K562 (cell line): Measurements from ENCODE around the gene EMC6. TPM values are rescaled to one million over a fixed set of nuclear protein-coding genes. Genes with fewer than 3 reads are reported as not detected.

Experiments used
- ATAC-seq: fragments of 200-7000 bp; cut with Tn5 transposase; 3 replicates; pipeline ENCODE4 v1.9.1; 2020; ENCODE audit warnings: moderate library complexity
- BruUV-seq: library from RNA; stranded (reverse); fragments of 400-500 nt; replicated peaks from 2 replicates; lab custom pipeline; 2021; lab: Mats Ljungman, UMichigan
- CTCF ChIA-PET: fragments of 300-600 bp; formaldehyde crosslinking; extraction: SDS; loops from one replicate; lab custom pipeline; 2021; ENCODE audit warnings: low intra/inter-chr PET ratio; lab: Yijun Ruan, JAX
- POLR2A ChIA-PET: fragments of 300-600, 350-650 bp; sonication (Branson Sonifier 250); formaldehyde crosslinking; extraction: SDS; loops from one replicate; lab custom pipeline; 2021; ENCODE audit warnings: antibody characterized with exemption, inconsistent platforms; lab: Yijun Ruan, JAX
- DNase-seq, 4 experiments: peaks; one replicate each; pipeline versions ENCODE4 v3.0.0 to v3.0.0-alpha.2; 2011 to 2018; ENCODE audit warnings: low spot score in 3 of 4, mixed read lengths in 3 of 4; ENCODE audit errors: extremely low read depth in 1 of 4
- FAIRE-seq: peaks from 2 replicates; lab custom pipeline; 2011; peaks lifted over from hg19 to GRCh38; lab: Jason Lieb, UNC
- H2AFZ ChIP-seq: 2 replicates; pipeline ENCODE4 v1.6.0; 2011; ENCODE audit warnings: low read depth, low read length, control low read depth, inconsistent platforms
- H3K27ac ChIP-seq: fragments of 200-600 bp; 3 replicates; pipeline ENCODE4 v1.8.0; 2011; ENCODE audit warnings: low read depth, mild to moderate bottlenecking, control low read depth, inconsistent platforms, low read length, moderate library complexity, mixed read lengths; ENCODE audit errors: extremely low read depth
- H3K27me3 ChIP-seq, 2 experiments: fragments of 300-600 bp in 1 of 2; 2 replicates in 1 of 2; 3 replicates in 1 of 2; pipeline versions ENCODE4 v1.6.0 to v1.8.0; 2011; ENCODE audit warnings: inconsistent platforms in 2 of 2, low read length in 2 of 2, mild to moderate bottlenecking in 1 of 2, mixed read lengths in 1 of 2, moderate library complexity in 1 of 2; ENCODE audit not compliant: control insufficient read depth in 2 of 2, insufficient read depth in 2 of 2
- H3K36me3 ChIP-seq: fragments of 300-600 bp; 3 replicates; pipeline ENCODE4 v1.8.0; 2011; ENCODE audit warnings: mild to moderate bottlenecking, low read length, inconsistent platforms; ENCODE audit not compliant: control insufficient read depth, insufficient read depth
- H3K4me1 ChIP-seq, 2 experiments: fragments of 200-600 bp in 1 of 2; replicated peaks in 1 of 2; 2 replicates in 1 of 2; 3 replicates in 1 of 2; pipeline versions ENCODE4 v1.5.1 to v1.8.0; 2011; ENCODE audit warnings: inconsistent platforms in 2 of 2, low read length in 2 of 2, mild to moderate bottlenecking in 1 of 2, mixed read lengths in 1 of 2, moderate library complexity in 1 of 2; ENCODE audit not compliant: control insufficient read depth in 2 of 2, insufficient read depth in 2 of 2
- H3K4me2 ChIP-seq: 2 replicates; pipeline ENCODE4 v1.6.1; 2011; ENCODE audit warnings: low read length, control low read depth, inconsistent platforms, mixed read lengths; ENCODE audit not compliant: insufficient read depth
- H3K4me3 ChIP-seq: fragments of 200-600 bp; sonication (generic), shearing (Covaris generic); 2 replicates; pipeline ENCODE4 v1.5.1; 2016; ENCODE audit warnings: control low read depth, inconsistent platforms
- H3K79me2 ChIP-seq: fragments of 200-600 bp; 3 replicates; pipeline ENCODE4 v1.8.0; 2011; ENCODE audit warnings: low read length, inconsistent platforms; ENCODE audit not compliant: control insufficient read depth, insufficient read depth
- H3K9ac ChIP-seq, 2 experiments: 2 replicates each; pipeline versions ENCODE4 v1.6.0 to v1.6.1; 2011; ENCODE audit warnings: low read depth in 2 of 2, low read length in 2 of 2, control low read depth in 1 of 2, inconsistent platforms in 1 of 2, mild to moderate bottlenecking in 1 of 2, mixed read lengths in 1 of 2; ENCODE audit not compliant: insufficient read depth in 1 of 2
- H3K9me1 ChIP-seq: one replicate; pipeline ENCODE4 v1.6.0; 2011; ENCODE audit warnings: inconsistent platforms, mild to moderate bottlenecking, low read length, moderate library complexity; ENCODE audit not compliant: control insufficient read depth, insufficient read depth
- H3K9me3 ChIP-seq: replicated peaks from 2 replicates; pipeline ENCODE4 v1.5.1; 2011; ENCODE audit warnings: low read depth, low read length, inconsistent platforms; ENCODE audit not compliant: control insufficient read depth, insufficient read depth
- H4K20me1 ChIP-seq: replicated peaks from 2 replicates; pipeline ENCODE4 v1.6.1; 2011; ENCODE audit warnings: low read length, inconsistent platforms, mixed read lengths; ENCODE audit not compliant: control insufficient read depth, insufficient read depth
- IFI16 ChIP-seq: fragments of 250-450 bp; sonication (Bioruptor Pico); IDR thresholded peaks from 2 replicates; pipeline ENCODE4 v2.1.2; 2022; ENCODE audit warnings: mild to moderate bottlenecking, inconsistent platforms
- RBM34 ChIP-seq: fragments of 200-400 bp; formaldehyde crosslinking; IDR thresholded peaks from 2 replicates; pipeline ENCODE4 v1.6.1; 2018; ENCODE audit warnings: low read length, borderline replicate concordance; ENCODE audit not compliant: insufficient read depth
- ZBTB17 ChIP-seq: fragments of 450-650 bp; formaldehyde crosslinking; IDR thresholded peaks from 2 replicates; pipeline ENCODE4 v1.4.0; 2020; ENCODE audit warnings: mild to moderate bottlenecking
- ZNF518B ChIP-seq: fragments of 250-450 bp; sonication (Bioruptor Pico); IDR thresholded peaks from 2 replicates; pipeline ENCODE4 v1.5.0; 2021; ENCODE audit warnings: mild to moderate bottlenecking, moderate library complexity
- WGBS: fragments of 100-300 bp; shearing (Covaris generic); methylation state at CpG from one replicate; pipeline ENCODE4 v1.1.6; 2016; ENCODE audit warnings: low coverage, mixed read lengths; ENCODE audit not compliant: insufficient coverage; ENCODE audit errors: missing lambda C conversion rate; 5-methylcytosine and 5-hydroxymethylcytosine counted together
- in situ Hi-C: fragments of 300-500 bp; cut with MboI; formaldehyde crosslinking; loops from 4 replicates; pipeline ENCODE4 v1.15.0; 2018; ENCODE audit warnings: inconsistent platforms, mixed read lengths
- intact Hi-C: fragments of 100-400 bp; cut with micrococcal nuclease; formaldehyde crosslinking; loops from 2 replicates; pipeline ENCODE4 v1.14.2; 2022
- polyA plus RNA-seq, 8 experiments: library from polyadenylated mRNA; depleted of rRNA in 4 of 8; stranded (reverse) in 5 of 8; unstranded in 3 of 8; fragments of >200 nt; fragmentation: Nextera tagmentation in 2 of 8; fragmentation: Illumina TruSeq in 1 of 8; extraction: Ambion mirVana in 2 of 8; extraction: Trizol in 1 of 8; gene quantifications; 2 replicates each; pipeline versions ENCODE4 v1.2.1 to v1.2.3, GENCODE V29; 2011 to 2014; ENCODE audit warnings: inconsistent platforms in 1 of 8, missing spikeins in 1 of 8
- total RNA-seq, 7 experiments: library from RNA; depleted of rRNA in 6 of 7; stranded (reverse); fragments of >200 nt in 6 of 7; fragmentation: Illumina TruSeq in 2 of 7; extraction: Trizol in 2 of 7; gene quantifications; 2 replicates each; pipeline versions ENCODE4 v1.2.1 to v1.2.3, GENCODE V29; 2011 to 2021; ENCODE audit warnings: low replicate concordance in 1 of 7

EMC6 gene
- total and polyA plus RNA-seq, 9 of the 15 experiments (the other 6 are each of a cell fraction or from before 2014, with no cell fraction given), result 2.9 to 136 (median 24.9) TPM

GRCh38 chr17:3688852-3689261, 20.2 kb downstream of the EMC6 start:
- in situ Hi-C loops, result no loop called here
- H3K27ac ChIP-seq, result no peak overlapping the region
- H3K9me3 ChIP-seq, result no peaks in the 10 kb centered on the region
- 61% methylated on average over 6 of the region's 14 CpGs for WGBS
- peaks cover 0 to 28% of the 10 kb centered on the region in 2 experiments; a peak in 2 of 5 replicates for H3K4me1 ChIP-seq
- no peak overlapping the region for H2AFZ ChIP-seq
- no peak for TF ChIP-seq IFI16
- TF ChIP-seq ZNF518B (CRISPR knock-in tag), result no peak
- TF ChIP-seq RBM34, result no peak
- no peak for TF ChIP-seq ZBTB17
- TF ChIP-seq, all 486 proteins: peak for 0
- H4K20me1 ChIP-seq, result no peaks in the 10 kb centered on the region
- no peak for FAIRE-seq
- no peak for ATAC-seq
- CTCF ChIA-PET, result no interaction called here
- no peak overlapping the region for H3K9ac ChIP-seq
- no peak for DNase-seq
- BruUV-seq, result no TSS peak
- POLR2A ChIA-PET, result no interaction called here
- intact Hi-C loops, result loop anchor here (10.0 kb wide), 1 partner anchor 644 kb away; no protein-coding TSS in a partner anchor
- no peak overlapping the region for H3K4me2 ChIP-seq
- H3K4me3 ChIP-seq, result no peak overlapping the region
- H3K27me3 ChIP-seq, result no peaks in the 10 kb centered on the region
- no peaks in the 10 kb centered on the region for H3K9me1 ChIP-seq
- H3K79me2 ChIP-seq, result no peaks in the 10 kb centered on the region
- no peaks in the 10 kb centered on the region for H3K36me3 ChIP-seq
